Measurements from ENCODE around the gene ABHD2. TPM values are rescaled to one million over a fixed set of nuclear protein-coding genes. Genes with fewer than 3 reads are reported as not detected.

ABHD2 gene
- total RNA-seq, 4 donors from 2014 or later: 27.4 to 117 (median 54.2) TPM

- H3K36me3 ChIP-seq: no peaks in the 10 kb centered on the region
- intact Hi-C loops (cut with DNase I; ENCODE audit: low total_unique reads): no loop called here
Measured at GRCh38 chr15:89186803-89187202, 98.5 kb downstream of the ABHD2 start.

DNA sequence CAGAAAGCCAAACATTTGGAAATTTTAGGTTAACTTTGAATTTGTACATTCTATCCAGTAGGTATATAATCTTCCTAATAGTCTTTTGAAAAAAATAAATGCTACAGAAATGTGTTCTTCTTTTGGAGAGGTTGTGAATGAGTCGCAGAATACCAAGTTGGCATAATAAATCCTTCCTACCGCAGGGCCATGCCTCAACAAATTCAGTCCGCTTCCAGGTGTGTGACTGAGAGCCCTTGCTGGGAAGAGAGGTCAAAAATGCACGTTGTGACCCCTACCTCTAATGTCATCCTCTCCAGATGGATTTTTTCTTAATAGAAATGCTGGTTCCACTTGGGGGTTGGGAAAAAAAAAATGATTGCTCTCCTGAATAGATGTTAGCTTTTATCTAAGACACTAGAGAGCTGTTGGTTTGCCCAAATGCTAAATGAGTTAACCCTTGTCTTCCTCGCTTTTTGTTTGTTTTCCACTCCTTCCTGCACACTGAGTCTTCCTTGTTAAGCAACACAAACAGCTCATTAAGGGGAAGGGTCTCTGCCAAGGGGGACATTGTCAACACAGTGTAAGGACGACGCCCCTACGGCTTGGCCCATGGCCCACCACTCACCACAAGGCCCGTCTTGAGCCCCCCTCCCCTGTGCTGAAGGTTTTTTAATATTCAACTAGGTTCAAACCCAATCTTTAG lies 99.2 kb downstream of the ABHD2 start:
- intact Hi-C loops (cut with DNase I; ENCODE audit: low total_unique reads): no loop called here
- Histone ChIP-seq H3K9me3 (no peaks in the 10 kb centered on the region), H3K36me3 (no peaks in the 10 kb centered on the region), H3K4me1 (no peaks in the 10 kb centered on the region), H3K27ac (no peak overlapping the region), H3K4me3 (no peak overlapping the region), H3K27me3 (no peaks in the 10 kb centered on the region)
- TF ChIP-seq POLR2A (IDR thresholded peaks at IDR 0.05): no peak
- no peak for DNase-seq

More at GRCh38 chr15:89186803-89187202, 98.5 kb downstream of the ABHD2 start:
- no peak for DNase-seq
- H3K27me3 ChIP-seq: no peaks in the 10 kb centered on the region
- TF ChIP-seq CTCF (IDR thresholded peaks at IDR 0.05) (no peak), POLR2A (IDR thresholded peaks at IDR 0.05) (no peak)
- H3K4me1 ChIP-seq: no peaks in the 10 kb centered on the region
- no peaks in the 10 kb centered on the region for H3K9me3 ChIP-seq
- no peak overlapping the region for H3K27ac ChIP-seq
- no peak overlapping the region for H3K4me3 ChIP-seq

- Histone ChIP-seq H3K4me1 (no peaks in the 10 kb centered on the region), H3K36me3 (no peaks in the 10 kb centered on the region), H3K4me3 (no peak overlapping the region), H3K27me3 (no peaks in the 10 kb centered on the region), H3K9me3 (no peaks in the 10 kb centered on the region), H3K27ac (no peak overlapping the region)
- intact Hi-C loops (cut with DNase I; ENCODE audit: low total_unique reads): no loop called here
- no peak for TF ChIP-seq POLR2A (IDR thresholded peaks at IDR 0.05)
- no peak for TF ChIP-seq CTCF (IDR thresholded peaks at IDR 0.05)
- DNase-seq: no peak
Measured at GRCh38 chr15:89187986-89188514, 99.8 kb downstream of the ABHD2 start.

DNA sequence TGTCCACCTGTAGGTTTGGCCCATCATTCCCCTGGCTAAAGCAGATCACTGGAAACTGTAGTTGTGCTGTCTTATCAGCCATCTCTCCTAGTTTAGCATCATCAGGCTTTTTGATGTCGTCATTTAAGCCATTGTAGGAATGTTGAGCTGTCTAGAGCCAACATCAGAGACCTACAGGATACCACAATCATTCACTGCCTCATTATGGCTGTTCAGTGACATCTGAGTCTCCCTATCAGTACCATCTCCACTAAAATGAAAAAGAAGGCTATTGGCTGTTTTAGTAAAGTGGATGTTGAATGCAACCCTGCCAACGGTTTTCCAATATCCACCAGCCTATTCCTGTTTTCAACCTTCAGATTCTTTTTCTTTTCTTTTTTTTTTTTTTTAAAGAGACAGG lies 103.9 kb downstream of the ABHD2 start:
- Histone ChIP-seq H3K27me3 (no peaks in the 10 kb centered on the region), H3K36me3 (no peaks in the 10 kb centered on the region), H3K9me3 (no peaks in the 10 kb centered on the region), H3K27ac (no peak overlapping the region), H3K4me1 (no peaks in the 10 kb centered on the region), H3K4me3 (no peak overlapping the region)
- intact Hi-C loops (cut with DNase I; ENCODE audit: low total_unique reads): no loop called here
- no peak for TF ChIP-seq POLR2A (IDR thresholded peaks at IDR 0.05)
- no peak for TF ChIP-seq CTCF (IDR thresholded peaks at IDR 0.05)
- DNase-seq: no peak

GRCh38 chr15:89192766-89193165 lies 104.5 kb downstream of the ABHD2 start:
- H3K9me3 ChIP-seq: no peaks in the 10 kb centered on the region
- H3K4me1 ChIP-seq: no peaks in the 10 kb centered on the region
- no peaks in the 10 kb centered on the region for H3K36me3 ChIP-seq
- no peak overlapping the region for H3K4me3 ChIP-seq
- no peak for DNase-seq
- intact Hi-C loops (cut with DNase I; ENCODE audit: low total_unique reads): no loop called here
- H3K27me3 ChIP-seq: no peaks in the 10 kb centered on the region
- H3K27ac ChIP-seq: no peak overlapping the region
- TF ChIP-seq CTCF (IDR thresholded peaks at IDR 0.05) (no peak), POLR2A (IDR thresholded peaks at IDR 0.05) (no peak)
